MCF 10A (cell line): ENCODE measurements around the gene GRIK1. TPM values are rescaled to one million over a fixed set of nuclear protein-coding genes. Genes with fewer than 3 reads are reported as not detected.
"Not testable (repeated sequence)": the region's sequence is repeated elsewhere in the genome, so short reads cannot be mapped to it uniquely, and the experiment has no call there.

Experiments
- BruUV-seq: library from RNA; stranded (reverse); fragments of 400-500 nt; replicated peaks from 2 replicates; lab custom pipeline; 2021; lab: Mats Ljungman, UMichigan
- CTCF ChIA-PET: fragments of 300-600 bp; sonication (Branson Sonifier 250); formaldehyde crosslinking; extraction: SDS; loops from one replicate; lab custom pipeline; 2021; ENCODE audit warnings: antibody characterized with exemption, inconsistent platforms; lab: Yijun Ruan, JAX
- POLR2A ChIA-PET: fragments of 300-600, 350-650 bp; sonication (Branson Sonifier 250); formaldehyde crosslinking; extraction: SDS; loops from one replicate; lab custom pipeline; 2020; ENCODE audit warnings: antibody characterized with exemption, inconsistent platforms; lab: Yijun Ruan, JAX
- DNase-seq: peaks from one replicate; pipeline ENCODE4 v3.0.0-alpha.2; 2018; ENCODE audit not compliant: unreplicated experiment
- H3K27ac Mint-ChIP-seq: one replicate; pipeline ENCODE4 v1.8.0; 2022; ENCODE audit warnings: mild to moderate bottlenecking, low read depth, mixed read lengths; ENCODE audit not compliant: unreplicated experiment
- H3K27me3 Mint-ChIP-seq: one replicate; pipeline ENCODE4 v1.8.0; 2022; ENCODE audit warnings: mixed read lengths; ENCODE audit not compliant: insufficient read depth, unreplicated experiment
- H3K36me3 Mint-ChIP-seq: one replicate; pipeline ENCODE4 v1.8.0; 2022; ENCODE audit warnings: mild to moderate bottlenecking, moderate library complexity, mixed read lengths; ENCODE audit not compliant: insufficient read depth, unreplicated experiment
- H3K4me1 Mint-ChIP-seq: one replicate; pipeline ENCODE4 v1.8.0; 2022; ENCODE audit warnings: mixed read lengths; ENCODE audit not compliant: insufficient read depth, unreplicated experiment
- H3K4me3 Mint-ChIP-seq: one replicate; pipeline ENCODE4 v1.8.0; 2022; ENCODE audit warnings: mild to moderate bottlenecking, moderate library complexity, mixed read lengths; ENCODE audit not compliant: unreplicated experiment
- H3K9me3 Mint-ChIP-seq: one replicate; pipeline ENCODE4 v1.8.0; 2022; ENCODE audit warnings: mixed read lengths; ENCODE audit not compliant: unreplicated experiment
- intact Hi-C: fragments of 100-400 bp; cut with micrococcal nuclease; formaldehyde crosslinking; loops from 2 replicates; pipeline ENCODE4 v1.14.1; 2022
- total RNA-seq: library from RNA; stranded (reverse); gene quantifications from 2 replicates; pipeline ENCODE4 v1.2.3, GENCODE V29; 2022
- TF ChIP-seq, protein P1 (sequence below): fragments of 200-600 bp; IDR thresholded peaks from one replicate; pipeline ENCODE4 v1.8.0; 2022; ENCODE audit warnings: antibody characterized with exemption, mild to moderate bottlenecking; ENCODE audit not compliant: unreplicated experiment

The GRIK1 gene
- total RNA-seq, 1 experiment from 2014 or later: not detected

DNA sequence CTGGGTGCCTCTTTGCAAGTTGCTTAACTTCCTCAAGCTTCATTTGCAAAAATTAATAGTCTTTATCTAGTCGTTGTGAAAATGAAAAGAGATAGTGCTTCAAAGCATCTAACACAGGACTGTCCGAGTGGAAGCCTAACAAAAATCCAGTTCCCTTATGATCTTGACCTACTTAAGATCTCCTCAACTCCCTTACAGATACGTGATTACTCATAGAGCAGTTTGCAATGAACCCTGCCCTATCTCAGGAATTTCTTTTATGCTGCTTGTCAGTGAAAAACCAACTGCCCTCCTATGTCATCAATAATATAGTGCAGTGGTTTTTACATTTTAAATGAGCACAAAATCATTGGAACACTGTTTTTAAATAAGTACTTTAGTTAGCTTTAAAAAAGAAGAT lies 326.8 kb downstream of the GRIK1 start:
- DNase-seq: no peak
- intact Hi-C loops: no loop called here
- no peak overlapping the region for H3K27ac Mint-ChIP-seq
- POLR2A ChIA-PET: no interaction called here
- no peak overlapping the region for H3K4me3 Mint-ChIP-seq
- no TSS peak for BruUV-seq
- no peaks in the 10 kb centered on the region for H3K27me3 Mint-ChIP-seq
- H3K36me3 Mint-ChIP-seq: no peaks in the 10 kb centered on the region
- CTCF ChIA-PET: interaction anchor here (0.6 kb wide), 1 partner anchor 848 kb away, joined by 4 read pairs; no protein-coding TSS in a partner anchor
- TF ChIP-seq, protein P1, sequence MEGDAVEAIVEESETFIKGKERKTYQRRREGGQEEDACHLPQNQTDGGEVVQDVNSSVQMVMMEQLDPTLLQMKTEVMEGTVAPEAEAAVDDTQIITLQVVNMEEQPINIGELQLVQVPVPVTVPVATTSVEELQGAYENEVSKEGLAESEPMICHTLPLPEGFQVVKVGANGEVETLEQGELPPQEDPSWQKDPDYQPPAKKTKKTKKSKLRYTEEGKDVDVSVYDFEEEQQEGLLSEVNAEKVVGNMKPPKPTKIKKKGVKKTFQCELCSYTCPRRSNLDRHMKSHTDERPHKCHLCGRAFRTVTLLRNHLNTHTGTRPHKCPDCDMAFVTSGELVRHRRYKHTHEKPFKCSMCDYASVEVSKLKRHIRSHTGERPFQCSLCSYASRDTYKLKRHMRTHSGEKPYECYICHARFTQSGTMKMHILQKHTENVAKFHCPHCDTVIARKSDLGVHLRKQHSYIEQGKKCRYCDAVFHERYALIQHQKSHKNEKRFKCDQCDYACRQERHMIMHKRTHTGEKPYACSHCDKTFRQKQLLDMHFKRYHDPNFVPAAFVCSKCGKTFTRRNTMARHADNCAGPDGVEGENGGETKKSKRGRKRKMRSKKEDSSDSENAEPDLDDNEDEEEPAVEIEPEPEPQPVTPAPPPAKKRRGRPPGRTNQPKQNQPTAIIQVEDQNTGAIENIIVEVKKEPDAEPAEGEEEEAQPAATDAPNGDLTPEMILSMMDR: no peak
- no peaks in the 10 kb centered on the region for H3K9me3 Mint-ChIP-seq
- no peaks in the 10 kb centered on the region for H3K4me1 Mint-ChIP-seq

DNA sequence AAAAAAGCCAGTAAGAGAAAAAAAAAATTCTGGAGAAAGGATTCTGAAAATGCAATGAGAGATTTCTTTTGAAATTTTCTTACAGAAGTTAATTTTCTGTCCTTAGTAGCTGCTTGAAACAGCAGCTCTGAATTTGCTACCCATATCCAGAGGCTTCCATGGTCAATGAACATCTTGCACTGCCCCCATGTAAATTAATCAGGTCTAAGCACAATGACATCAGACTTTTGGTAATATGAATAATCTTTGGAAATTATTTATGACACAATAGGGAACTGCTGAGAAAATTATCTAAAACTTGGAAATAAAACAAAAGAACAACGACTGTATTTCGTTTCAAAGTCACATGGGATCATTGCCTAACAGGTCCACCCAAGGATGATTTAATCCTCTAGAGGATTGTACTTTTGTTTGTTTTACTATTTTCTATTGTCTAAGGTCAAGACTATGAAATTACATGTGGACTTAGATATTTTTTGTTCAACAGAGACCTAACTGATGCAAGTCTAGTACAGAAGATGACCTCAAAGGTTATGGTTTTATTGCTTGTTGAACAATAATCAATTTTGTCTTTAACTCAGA lies 328.9 kb downstream of the GRIK1 start:
- ChIA-PET POLR2A (interaction anchor here (0.5 kb wide), 1 partner anchor 35 kb away, joined by 3 read pairs; no protein-coding TSS in a partner anchor), CTCF (no interaction called here)
- no TSS peak for BruUV-seq
- Mint-ChIP-seq H3K4me1 (no peaks in the 10 kb centered on the region), H3K36me3 (no peaks in the 10 kb centered on the region), H3K27ac (no peak overlapping the region), H3K9me3 (no peaks in the 10 kb centered on the region), H3K27me3 (no peaks in the 10 kb centered on the region), H3K4me3 (no peak overlapping the region)
- DNase-seq: peak; percentile 30
- TF ChIP-seq, protein P1: no peak
- intact Hi-C loops: no loop called here

DNA sequence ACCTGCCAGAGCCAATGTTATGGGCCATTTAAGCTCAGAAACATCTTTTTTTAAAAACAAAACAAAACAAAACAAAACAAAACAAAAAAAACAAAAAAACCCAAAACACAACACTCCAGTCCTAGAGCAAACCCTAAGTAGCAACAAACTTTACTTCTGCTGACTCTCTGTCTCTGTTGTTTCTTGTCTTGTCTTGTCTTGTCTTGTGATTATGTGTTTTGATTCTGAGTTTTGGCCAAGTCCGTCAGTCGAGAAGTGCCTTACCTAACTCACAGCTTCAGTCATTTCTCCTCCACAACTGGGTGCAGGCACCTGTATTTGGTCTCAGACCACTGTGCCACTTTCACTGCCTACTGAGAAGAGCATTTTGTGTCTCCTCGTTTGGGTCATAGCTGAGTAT lies 333.2 kb downstream of the GRIK1 start:
- no TSS peak for BruUV-seq
- POLR2A ChIA-PET: no interaction called here
- no peak for DNase-seq
- intact Hi-C loops: no loop called here
- Mint-ChIP-seq H3K4me1 (no peaks in the 10 kb centered on the region), H3K4me3 (no peak overlapping the region), H3K36me3 (no peaks in the 10 kb centered on the region), H3K27ac (no peak overlapping the region), H3K27me3 (no peaks in the 10 kb centered on the region), H3K9me3 (no peaks in the 10 kb centered on the region)
- CTCF ChIA-PET: interaction anchor here (0.6 kb wide), 2 partner anchors 58 to 149 kb away, joined by 3 to 4 read pairs; no protein-coding TSS in a partner anchor
- TF ChIP-seq, protein P1: no peak

DNA sequence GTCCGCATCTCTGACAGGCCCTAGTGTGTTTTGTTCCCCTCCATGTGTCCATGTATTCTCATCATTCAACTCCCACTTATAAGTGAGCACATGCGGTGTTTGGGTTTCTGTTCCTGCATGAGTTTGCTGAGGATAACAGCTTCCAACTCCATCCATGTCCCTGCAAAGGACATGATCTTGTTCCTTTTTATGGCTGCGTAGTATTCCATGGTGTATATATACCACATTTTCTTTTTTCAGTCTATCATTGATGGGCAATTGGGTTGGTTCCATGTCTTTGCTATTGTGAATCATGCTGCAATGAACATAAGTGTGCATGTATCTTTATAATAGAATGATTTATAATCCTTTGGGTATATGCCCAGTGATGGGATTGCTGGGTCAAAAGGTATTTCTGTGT lies 334.6 kb downstream of the GRIK1 start:
- BruUV-seq, H3K36me3 Mint-ChIP-seq, DNase-seq, H3K27me3 Mint-ChIP-seq, H3K27ac Mint-ChIP-seq, H3K4me1 Mint-ChIP-seq, intact Hi-C loops, POLR2A ChIA-PET, H3K4me3 Mint-ChIP-seq, CTCF ChIA-PET, H3K9me3 Mint-ChIP-seq: not testable (repeated sequence)
